Epithelial cell of alveolus of lung (primary cell): ENCODE results near the gene OR10H3. TPM values are rescaled to one million over a fixed set of nuclear protein-coding genes. Genes with fewer than 3 reads are reported as not detected.

Experiments used
- total RNA-seq: library from RNA; depleted of rRNA; stranded (reverse); fragments of >200 nt; gene quantifications from 2 replicates; pipeline ENCODE4 v1.2.1, GENCODE V29; 2015

The OR10H3 gene
- not detected in 2 replicates for total RNA-seq

GRCh38 chr19:15737722-15738121 is at the start of gene OR10H3:
OR10H3 (plus strand) TSS chr19:15737985; CDS start chr19:15741393, 3,408 bp downstream.

GRCh38 chr19:15727724-15728123 is 10.1 kb upstream of the OR10H3 start, which contains the start of gene OR10H2:
OR10H2 (plus strand) TSS chr19:15728024; CDS start chr19:15728044, 20 bp downstream.

DNA sequence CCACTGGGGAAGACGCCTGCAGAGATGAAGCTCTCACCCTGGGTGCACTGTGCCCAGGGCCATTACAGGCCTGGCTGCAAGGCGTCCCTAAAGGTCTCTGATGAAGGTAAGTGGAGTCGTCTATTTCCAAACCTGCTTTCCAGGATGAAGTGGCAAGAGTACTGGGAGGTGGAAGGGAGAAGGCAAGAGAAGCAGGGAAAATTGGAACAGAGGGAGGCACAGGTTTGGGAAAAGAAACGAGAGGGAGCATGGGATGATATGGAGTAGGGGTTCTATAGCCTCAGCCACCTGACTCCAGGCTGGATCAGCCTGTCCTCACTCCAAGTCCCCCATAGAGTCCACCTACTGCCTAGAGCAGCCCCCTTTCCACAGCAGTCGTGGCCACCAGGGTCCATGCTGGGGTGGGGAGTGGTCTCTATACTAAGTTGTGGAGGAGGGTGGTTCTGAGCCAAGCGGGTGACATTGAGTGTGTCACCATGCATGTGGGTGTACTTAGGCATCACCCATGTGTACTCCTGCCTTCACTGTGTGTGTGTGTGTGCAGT is 49.9 kb downstream of the OR10H3 start, which contains the start of gene OR10H5:
OR10H5 (plus strand) TSS at position 51 of the 545 bp plus-strand sequence. CDS start 6,388 bp downstream, outside the sequence.

Other genes starting within 250 kb of the OR10H3 start
- not detected in 2 replicates for gene CYP4F22, start 229.5 kb upstream of the OR10H3 start, total RNA-seq
- gene CYP4F8, start 122.8 kb upstream of the OR10H3 start, total RNA-seq = not detected in 2 replicates
- 0.13 TPM in 1 of 2 replicates, not detected in the other for gene CYP4F3, start 97.1 kb upstream of the OR10H3 start, total RNA-seq
- gene CYP4F12, start 64.9 kb upstream of the OR10H3 start, total RNA-seq = not detected in 2 replicates
- not detected in 2 replicates for gene OR10H2, start 10.0 kb upstream of the OR10H3 start, total RNA-seq
- not detected in 2 replicates for gene OR10H5, start 49.7 kb downstream of the OR10H3 start, total RNA-seq
- gene OR10H1, start 77.7 kb downstream of the OR10H3 start, total RNA-seq = not detected in 2 replicates
- gene CYP4F2, start 160.1 kb downstream of the OR10H3 start, total RNA-seq = not detected in 2 replicates
- not detected in 2 replicates for gene CYP4F11, start 196.5 kb downstream of the OR10H3 start, total RNA-seq
- not detected in 2 replicates for gene OR10H4, start 211.0 kb downstream of the OR10H3 start, total RNA-seq